NCI-H774 (cell line): ENCODE results near the gene IFNA1.
"Not testable (repeated sequence)": the region's sequence is repeated elsewhere in the genome, so short reads cannot be mapped to it uniquely, and the experiment has no call there.

ENCODE experiments used
- DNase-seq: peaks from one replicate; lab custom pipeline; 2025; lab: John Stamatoyannopoulos, UW

The IFNA1 gene

DNA sequence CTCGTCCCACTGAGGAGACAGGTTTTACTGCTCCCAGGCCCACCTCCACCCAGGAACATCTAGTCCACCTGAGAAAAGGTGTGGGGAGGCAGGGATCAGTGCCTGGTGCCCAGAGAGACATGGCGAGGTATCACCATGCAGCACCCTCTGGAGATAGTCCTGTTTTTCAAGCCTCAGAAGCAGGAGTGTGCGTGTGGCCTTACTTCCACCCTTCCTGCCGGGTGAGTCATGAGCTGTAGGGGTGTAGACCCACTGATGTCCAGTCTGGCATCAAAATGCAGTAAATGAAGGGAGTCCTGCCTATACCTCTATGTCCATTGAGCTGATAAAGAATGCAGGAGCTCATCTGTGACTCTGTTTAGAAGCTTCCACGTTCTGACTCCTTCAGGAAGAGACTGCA is 9.1 kb downstream of the IFNA1 start:
- not testable (repeated sequence) for DNase-seq

DNA sequence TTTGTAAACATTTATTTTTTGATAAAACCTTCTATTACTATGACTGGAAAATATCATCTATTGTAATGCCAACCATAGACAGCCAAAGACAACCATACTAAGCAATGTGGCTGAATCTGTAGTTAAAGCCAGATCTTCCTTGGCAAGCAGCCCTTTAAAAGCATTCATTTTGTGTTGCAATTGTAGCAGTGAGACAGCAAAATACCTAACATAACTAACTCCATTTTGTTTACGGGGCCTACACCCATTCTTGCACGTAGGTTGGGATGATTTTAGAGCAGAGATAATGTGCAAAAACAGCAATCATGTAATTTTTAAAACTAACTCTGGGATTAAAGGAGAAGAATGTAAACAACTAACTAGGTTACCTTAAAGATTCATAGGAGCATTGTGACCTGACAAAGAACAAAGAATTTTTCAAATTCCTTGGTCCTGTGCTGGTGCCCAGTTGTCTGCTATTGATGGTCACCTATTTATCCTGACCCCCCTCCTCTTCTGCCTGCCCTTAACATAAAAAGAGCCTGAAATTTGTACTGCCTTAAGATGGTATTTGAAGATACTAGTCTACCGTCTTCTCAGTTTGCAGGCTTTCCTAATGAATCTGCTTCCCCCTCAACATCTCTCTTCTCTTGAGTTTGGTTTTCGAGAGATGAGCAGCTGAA is 10.6 kb downstream of the IFNA1 start:
- DNase-seq = no peak

- no peak for DNase-seq
These were observed 12.4 kb downstream of the IFNA1 start for GRCh38 chr9:21452681-21453080.

GRCh38 chr9:21454149-21454548 is 13.9 kb downstream of the IFNA1 start:
- DNase-seq = no peak

GRCh38 chr9:21455320-21455719 is 15.1 kb downstream of the IFNA1 start:
- DNase-seq = no peak

GRCh38 chr9:21461377-21461776 is 21.1 kb downstream of the IFNA1 start:
- DNase-seq = no peak

- DNase-seq = no peak
These were observed 24.9 kb downstream of the IFNA1 start for GRCh38 chr9:21465138-21465537.

DNA sequence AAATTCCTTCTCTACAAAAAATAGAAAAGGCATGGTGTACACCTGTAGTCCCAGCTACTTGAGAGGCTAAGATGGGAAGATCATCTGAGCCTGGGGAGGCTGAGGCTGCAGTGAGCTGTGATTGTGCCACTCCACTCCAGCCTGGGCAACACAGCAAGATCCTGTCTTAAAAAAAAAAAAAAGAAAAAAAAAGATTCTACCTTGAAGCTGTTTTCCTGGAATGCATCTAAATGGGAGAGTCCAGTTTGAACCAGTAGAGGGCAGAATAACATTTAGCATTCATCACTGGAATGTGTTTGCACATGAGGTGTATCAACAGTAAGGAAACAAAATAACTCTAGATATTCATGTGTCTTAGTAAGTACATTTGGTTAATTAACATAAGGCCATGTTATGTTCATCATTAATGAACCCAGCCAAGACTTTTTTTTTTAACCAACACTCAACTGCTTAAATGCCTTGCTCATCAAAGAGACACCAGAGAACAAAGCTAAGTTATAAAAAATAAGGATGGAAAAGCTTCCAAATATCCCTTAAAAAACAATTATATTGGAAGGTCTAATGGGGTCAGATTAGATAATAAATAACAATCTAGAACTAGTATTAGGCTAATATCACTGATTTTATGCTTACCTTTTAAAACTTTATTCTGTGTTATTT is 25.8 kb downstream of the IFNA1 start:
- DNase-seq = no peak

GRCh38 chr9:21470126-21470525 is 29.9 kb downstream of the IFNA1 start:
- no peak for DNase-seq

- no peak for DNase-seq
These were observed 33.0 kb downstream of the IFNA1 start for GRCh38 chr9:21473236-21473635.

DNA sequence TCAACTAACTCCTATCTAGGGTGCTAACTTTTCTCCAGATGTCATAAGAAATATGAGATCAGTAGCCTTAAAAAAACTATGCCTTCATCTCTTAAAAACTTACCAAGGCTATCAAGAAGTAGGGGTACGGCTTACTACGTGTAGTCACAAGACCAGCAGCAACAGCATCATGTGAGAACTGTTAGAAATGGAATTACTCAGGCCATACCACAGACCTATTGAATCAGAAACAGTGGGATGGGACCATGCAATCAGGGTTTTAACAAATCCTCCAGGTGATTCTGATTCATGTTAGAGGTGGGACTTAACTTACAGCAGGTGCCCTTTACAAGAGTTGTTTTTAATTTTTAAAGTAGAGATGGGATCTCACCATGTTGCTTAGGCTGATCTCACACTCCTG is 37.2 kb downstream of the IFNA1 start:
- no peak for DNase-seq

- DNase-seq = no peak
These were observed 39.0 kb downstream of the IFNA1 start for GRCh38 chr9:21479152-21479702.

DNA sequence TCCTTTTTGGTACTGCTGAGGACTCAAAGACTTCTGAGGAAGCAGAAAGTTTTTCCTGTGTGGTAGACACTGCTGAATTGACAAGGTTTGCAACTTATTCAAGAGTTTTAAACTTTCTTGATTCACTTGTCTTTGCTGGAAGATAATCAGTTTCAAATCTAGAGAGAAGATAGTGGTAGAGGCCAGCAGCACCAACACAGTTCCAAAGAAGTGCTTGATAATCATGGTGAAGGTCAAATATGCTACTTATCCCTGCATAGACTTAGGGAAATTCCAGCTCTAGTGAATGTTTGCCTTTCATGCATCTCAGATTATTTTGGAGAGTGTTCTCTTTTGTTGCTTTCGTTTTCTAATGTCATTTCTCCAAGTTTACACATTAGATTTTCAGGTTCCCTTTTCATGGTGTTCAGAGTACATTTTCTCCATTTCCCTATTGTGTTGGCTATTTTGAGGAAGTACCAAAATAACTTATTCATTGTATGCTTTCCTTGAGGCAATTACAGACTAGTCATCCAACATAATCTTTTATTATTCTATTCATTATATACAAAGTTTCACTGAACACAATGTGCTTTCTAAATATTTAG is 41.3 kb downstream of the IFNA1 start:
- DNase-seq = no peak

DNA sequence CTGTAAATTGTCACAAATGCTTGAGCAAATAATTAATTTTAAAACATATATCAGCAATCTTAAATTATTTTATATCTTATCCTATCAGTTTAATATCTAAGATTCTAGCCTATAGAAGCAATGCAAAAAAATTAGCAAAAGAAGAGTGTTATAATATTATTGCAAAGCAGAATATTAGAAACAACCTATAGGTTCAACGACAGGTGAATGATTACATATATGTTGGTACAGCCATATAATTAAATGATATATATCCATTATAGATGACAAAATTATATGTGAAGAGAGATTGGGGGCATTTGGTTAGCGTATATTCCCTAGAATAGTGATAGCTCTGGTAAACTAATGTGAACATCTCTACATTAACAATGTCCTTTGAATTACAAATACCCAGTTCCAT is 42.0 kb downstream of the IFNA1 start, which contains the start of gene IFNE:
TSS of gene IFNE (minus strand) at position 101 of the 400 bp plus-strand sequence. CDS start 619 bp downstream, outside the sequence.
- DNase-seq = no peak
